ENCODE measurements around the gene CLPSL2.

- TF ChIP-seq, protein P1, sequence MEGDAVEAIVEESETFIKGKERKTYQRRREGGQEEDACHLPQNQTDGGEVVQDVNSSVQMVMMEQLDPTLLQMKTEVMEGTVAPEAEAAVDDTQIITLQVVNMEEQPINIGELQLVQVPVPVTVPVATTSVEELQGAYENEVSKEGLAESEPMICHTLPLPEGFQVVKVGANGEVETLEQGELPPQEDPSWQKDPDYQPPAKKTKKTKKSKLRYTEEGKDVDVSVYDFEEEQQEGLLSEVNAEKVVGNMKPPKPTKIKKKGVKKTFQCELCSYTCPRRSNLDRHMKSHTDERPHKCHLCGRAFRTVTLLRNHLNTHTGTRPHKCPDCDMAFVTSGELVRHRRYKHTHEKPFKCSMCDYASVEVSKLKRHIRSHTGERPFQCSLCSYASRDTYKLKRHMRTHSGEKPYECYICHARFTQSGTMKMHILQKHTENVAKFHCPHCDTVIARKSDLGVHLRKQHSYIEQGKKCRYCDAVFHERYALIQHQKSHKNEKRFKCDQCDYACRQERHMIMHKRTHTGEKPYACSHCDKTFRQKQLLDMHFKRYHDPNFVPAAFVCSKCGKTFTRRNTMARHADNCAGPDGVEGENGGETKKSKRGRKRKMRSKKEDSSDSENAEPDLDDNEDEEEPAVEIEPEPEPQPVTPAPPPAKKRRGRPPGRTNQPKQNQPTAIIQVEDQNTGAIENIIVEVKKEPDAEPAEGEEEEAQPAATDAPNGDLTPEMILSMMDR (IDR thresholded peaks at IDR 0.05) = no peak
- TF ChIP-seq POLR2A (IDR thresholded peaks at IDR 0.05; ENCODE audit: low read depth) (no peak), POLR2AphosphoS5 (IDR thresholded peaks at IDR 0.05) (no peak)
Observed at GRCh38 chr6:35751594-35751993, 24.8 kb upstream of the CLPSL2 start.

Data from esophagus muscularis mucosa (tissue), 3 donors.